GM21717 (cell line): ENCODE results near the gene STXBP1.
"Not testable (repeated sequence)": the region's sequence is repeated elsewhere in the genome, so short reads cannot be mapped to it uniquely, and the experiment has no call there.

ENCODE experiments used
- ATAC-seq: cut with Tn5 transposase; IDR thresholded peaks from one replicate; pipeline ENCODE4 v1.9.1; 2021; ENCODE audit warnings: mild to moderate bottlenecking, moderate library complexity; ENCODE audit not compliant: unreplicated experiment

STXBP1 gene

DNA sequence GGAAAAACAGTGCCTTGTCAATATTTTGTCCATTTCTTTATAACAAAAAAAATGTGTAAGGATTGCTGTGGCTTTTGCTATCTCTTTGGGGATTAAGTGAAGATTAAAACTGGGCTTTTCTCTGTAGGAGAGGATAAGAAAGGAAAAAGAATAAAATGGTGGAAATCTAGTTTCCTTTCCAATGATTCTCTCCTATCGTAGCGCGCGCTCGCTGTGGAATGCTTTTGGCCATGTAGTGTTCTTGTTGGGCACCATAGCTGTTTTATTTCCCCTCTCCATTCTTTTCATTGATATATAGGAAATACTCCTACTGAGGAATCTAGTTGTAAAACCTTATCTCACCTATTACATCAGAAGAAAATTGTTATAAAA, 1.5 kb downstream of the STXBP1 start:
- ATAC-seq, result no peak

GRCh38 chr9:127614961-127615360, 2.9 kb downstream of the STXBP1 start:
- no peak for ATAC-seq

DNA sequence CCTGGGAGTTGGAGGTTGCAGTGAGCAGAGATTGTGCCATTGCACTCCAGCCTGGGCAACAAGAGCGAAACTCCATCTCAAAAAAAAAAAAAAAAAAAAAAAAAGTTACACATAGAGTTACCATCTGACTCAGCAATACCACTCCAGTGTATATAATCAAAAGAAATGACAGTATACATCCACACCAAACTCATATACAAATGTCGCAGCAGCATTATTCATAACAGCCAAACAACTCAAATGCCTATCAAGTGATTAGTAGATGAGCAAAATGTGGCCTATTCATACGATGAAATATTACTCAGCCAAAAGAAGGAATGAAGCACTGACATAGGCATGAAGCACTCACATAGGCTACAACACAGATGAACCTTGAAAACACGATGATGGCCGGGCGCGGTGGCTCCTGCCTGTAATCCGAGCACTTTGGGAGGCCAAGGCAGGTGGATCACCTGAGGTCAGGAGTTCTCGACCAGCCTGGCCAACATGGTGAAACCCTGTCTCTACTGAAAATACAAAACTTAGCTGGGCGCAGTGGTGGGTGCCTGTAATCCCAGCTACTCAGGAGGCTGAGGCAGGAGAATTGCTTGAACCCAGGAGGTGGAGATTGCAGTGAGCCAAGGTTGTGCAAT, 9.4 kb downstream of the STXBP1 start:
- ATAC-seq, result not testable (repeated sequence)

GRCh38 chr9:127626752-127627493, 14.8 kb downstream of the STXBP1 start:
- no peak for ATAC-seq

DNA sequence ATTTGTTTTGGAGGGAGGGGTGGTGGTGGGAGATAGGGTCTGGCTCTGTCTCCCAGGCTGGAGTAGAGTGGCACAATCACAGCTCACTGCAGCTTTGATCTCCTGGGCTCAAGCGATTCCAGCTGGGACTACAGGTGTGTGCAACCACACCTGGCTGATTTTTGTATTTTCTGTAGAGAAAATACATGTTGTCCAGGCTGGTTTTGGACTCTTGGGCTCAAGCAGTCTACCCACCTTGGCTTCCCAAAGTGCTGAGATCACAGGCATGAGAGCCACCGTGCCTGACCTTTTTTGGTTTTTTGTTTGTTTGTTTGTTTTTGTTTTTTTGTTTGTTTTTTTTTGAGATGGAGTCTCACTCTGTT, 15.4 kb downstream of the STXBP1 start:
- no peak for ATAC-seq

- ATAC-seq, result no peak
These were observed 16.8 kb downstream of the STXBP1 start for GRCh38 chr9:127628758-127629467.

DNA sequence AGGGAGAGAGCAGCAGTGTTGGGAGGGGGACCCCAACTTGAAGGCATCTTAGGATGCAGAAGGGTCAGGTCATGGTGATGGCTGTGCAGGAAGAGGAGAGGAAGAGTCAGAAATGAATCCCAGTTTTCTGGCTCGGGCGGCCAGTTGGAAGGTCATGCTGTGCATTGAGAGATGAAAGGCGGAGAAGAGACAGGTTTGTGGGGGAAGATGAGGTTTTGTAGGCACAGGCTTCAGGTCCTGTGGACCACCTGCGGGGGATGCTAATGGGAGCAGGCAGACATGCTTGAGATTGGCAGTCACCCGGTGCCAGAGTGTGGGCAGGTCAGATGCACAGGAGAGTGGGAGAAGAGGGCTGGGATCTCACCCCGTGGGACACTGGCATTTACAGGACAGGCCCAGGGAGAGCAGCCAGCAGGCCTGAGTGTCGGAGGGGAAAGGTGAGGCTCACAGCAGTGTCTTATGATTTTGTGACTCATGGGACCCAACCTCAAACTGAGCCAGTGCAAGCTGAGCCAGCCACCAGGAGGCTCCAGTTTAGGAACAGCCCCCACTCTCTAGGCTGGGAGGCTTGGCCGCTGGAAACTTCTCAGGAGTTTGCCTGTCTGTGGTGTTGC, 17.5 kb downstream of the STXBP1 start:
- no peak for ATAC-seq

DNA sequence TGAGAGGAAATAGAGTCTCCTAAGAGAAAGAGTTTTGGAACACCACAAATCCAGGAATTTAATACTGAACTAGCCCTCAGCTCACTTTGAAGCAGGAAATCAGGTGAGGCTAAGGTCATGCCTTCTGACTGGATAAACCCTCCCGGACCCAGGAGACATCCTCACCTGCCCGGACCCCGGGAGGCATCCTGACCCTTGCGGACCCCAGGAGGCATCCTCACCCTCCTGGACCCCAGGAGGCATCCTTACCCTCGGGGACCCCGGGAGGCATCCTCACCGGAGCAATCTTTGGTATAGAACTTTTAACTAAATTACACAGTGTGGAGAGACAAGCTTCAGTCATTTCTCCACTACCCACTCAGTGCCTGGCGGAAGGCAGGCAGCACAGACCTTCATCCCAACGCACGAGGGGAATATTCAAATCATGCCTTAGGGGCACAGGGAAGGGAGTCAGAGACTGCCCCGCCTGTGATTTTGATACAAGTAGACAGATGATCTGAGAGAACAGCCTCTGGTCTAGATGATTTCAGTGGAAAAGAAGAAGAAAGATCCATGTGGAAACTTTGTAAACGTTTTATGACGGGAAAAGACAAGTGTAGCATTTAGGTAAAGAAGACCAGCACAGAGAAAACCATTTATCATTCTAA, 21.3 kb downstream of the STXBP1 start:
- no peak for ATAC-seq

DNA sequence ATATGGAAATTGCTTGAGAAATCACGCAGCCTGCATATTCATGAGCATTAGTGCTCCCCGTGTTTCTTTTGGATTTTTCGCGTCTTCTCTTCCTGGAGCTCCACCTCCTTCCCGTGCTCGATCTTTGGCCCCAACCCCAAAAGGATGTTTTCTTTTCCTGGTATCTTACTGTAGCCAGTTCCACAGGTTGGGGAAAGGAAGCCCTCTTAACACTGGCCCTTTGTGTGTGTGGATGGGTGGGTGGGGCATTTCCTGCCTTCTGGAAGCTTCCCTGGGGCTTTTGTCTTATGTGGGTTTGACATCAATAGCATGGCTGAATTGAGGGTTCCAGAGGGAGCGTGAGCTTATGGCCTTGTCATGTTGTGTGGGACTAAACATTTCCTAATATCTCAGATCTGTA, 21.9 kb downstream of the STXBP1 start:
- ATAC-seq, result no peak

GRCh38 chr9:127634698-127635097, 22.6 kb downstream of the STXBP1 start:
- no peak for ATAC-seq

- ATAC-seq, result no peak
These were observed 23.2 kb downstream of the STXBP1 start for GRCh38 chr9:127635201-127635735.

GRCh38 chr9:127637322-127637847, 25.3 kb downstream of the STXBP1 start:
- no peak for ATAC-seq

- no peak for ATAC-seq
These were observed 28.9 kb downstream of the STXBP1 start for GRCh38 chr9:127640908-127641545.

GRCh38 chr9:127642082-127642740, 30.1 kb downstream of the STXBP1 start:
- no peak for ATAC-seq

- no peak for ATAC-seq
These were observed 32.2 kb downstream of the STXBP1 start for GRCh38 chr9:127644146-127644827.

DNA sequence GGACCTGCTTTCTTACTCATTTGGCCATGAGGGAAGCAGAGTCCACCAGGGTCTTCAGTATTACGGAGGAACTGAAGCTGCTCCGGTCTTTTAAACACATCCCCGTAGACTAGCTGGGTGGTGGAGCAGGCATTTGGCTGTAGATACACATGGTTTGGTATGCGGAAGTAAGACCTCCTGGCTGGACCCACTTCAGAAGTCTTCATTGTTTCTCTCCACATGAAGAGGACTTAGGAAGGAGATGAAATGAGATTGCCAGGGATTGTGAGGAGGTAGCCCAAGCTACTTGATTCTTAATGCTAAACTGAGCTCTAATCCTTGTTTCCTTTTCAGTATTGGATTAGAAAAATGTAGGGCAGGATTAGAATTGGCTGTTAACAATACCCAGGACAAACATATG, 32.9 kb downstream of the STXBP1 start:
- ATAC-seq, result no peak

- ATAC-seq, result no peak
These were observed 35.4 kb downstream of the STXBP1 start for GRCh38 chr9:127647451-127647850.

DNA sequence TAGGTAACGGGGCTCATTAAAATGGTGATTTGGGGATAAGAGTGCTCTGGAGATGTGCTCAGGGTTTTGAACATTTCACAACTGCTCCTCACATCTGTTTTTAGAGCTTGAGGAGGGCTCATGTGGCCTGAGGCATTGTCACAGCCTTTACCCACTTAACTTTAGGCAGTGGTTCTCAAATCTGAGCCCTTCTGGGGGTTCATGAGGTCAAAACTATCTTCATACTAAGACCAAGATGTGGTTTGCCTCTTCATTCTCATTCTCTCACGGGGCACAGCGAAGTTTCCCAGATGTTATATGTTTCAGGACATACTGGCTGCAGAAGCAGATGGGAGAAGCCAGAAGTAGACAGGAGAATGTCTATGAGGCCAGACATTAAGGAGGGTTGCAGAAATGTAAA, 38.4 kb downstream of the STXBP1 start:
- ATAC-seq, result no peak
